WTC11 (cell line): Measurements from ENCODE around the gene PLEKHS1. TPM values are rescaled to one million over a fixed set of nuclear protein-coding genes. Genes with fewer than 3 reads are reported as not detected.
"Not testable (repeated sequence)": the region's sequence is repeated elsewhere in the genome, so short reads cannot be mapped to it uniquely, and the experiment has no call there.

Experiments used
- ATAC-seq: fragments of 200-7000 bp; cut with Tn5 transposase; 2 replicates; pipeline ENCODE4 v1.10.0; 2021; ENCODE audit warnings: mild to moderate bottlenecking, moderate library complexity
- CTCF ChIA-PET: fragments of 300-600 bp; sonication (Branson Sonifier 250); formaldehyde crosslinking; loops from one replicate; lab custom pipeline; 2021; ENCODE audit warnings: antibody characterized with exemption; lab: Charles Lee
- POLR2A ChIA-PET: fragments of 350-600 bp; sonication (Branson Sonifier 250); formaldehyde crosslinking; loops from one replicate; lab custom pipeline; 2021; ENCODE audit warnings: antibody characterized with exemption; lab: Charles Lee
- DNase-seq: peaks from one replicate; pipeline ENCODE4 v3.0.0; 2021; ENCODE audit warnings: low spot score
- H3K27ac Mint-ChIP-seq: 2 replicates; pipeline ENCODE4 v1.8.0; 2021; ENCODE audit warnings: mixed read lengths
- H3K27me3 Mint-ChIP-seq: 2 replicates; pipeline ENCODE4 v1.8.0; 2021; ENCODE audit warnings: low read depth, mild to moderate bottlenecking, moderate library complexity, mixed read lengths
- H3K36me3 Mint-ChIP-seq: 2 replicates; pipeline ENCODE4 v1.8.0; 2021; ENCODE audit warnings: mixed read lengths
- H3K4me1 Mint-ChIP-seq: 2 replicates; pipeline ENCODE4 v1.8.0; 2022; ENCODE audit warnings: mixed read lengths
- H3K4me3 Mint-ChIP-seq: 2 replicates; pipeline ENCODE4 v1.8.0; 2021; ENCODE audit warnings: mild to moderate bottlenecking, moderate library complexity, mixed read lengths
- H3K9me3 Mint-ChIP-seq: 2 replicates; pipeline ENCODE4 v1.8.0; 2021; ENCODE audit warnings: mixed read lengths
- ATF1 ChIP-seq: sonication (generic); formaldehyde crosslinking; IDR thresholded peaks from 2 replicates; pipeline ENCODE4 v1.8.1; 2023; ENCODE audit warnings: mild to moderate bottlenecking, moderate library complexity, missing genetic modification reagents
- ATF2 ChIP-seq: sonication (generic); formaldehyde crosslinking; IDR thresholded peaks from 2 replicates; pipeline ENCODE4 v1.8.1; 2022; ENCODE audit warnings: low read depth, missing genetic modification reagents, borderline replicate concordance
- CDX4 ChIP-seq: fragments of 250-450 bp; sonication (Bioruptor Pico); IDR thresholded peaks from 2 replicates; pipeline ENCODE4 v1.9.0; 2021; ENCODE audit warnings: moderate library complexity, mild to moderate bottlenecking, inconsistent platforms, borderline replicate concordance
- CTCF ChIP-seq: fragments of 200-600 bp; IDR thresholded peaks from 2 replicates; pipeline ENCODE4 v1.8.0; 2022; ENCODE audit warnings: antibody characterized with exemption
- E2F1 ChIP-seq: sonication (generic); formaldehyde crosslinking; IDR thresholded peaks from 2 replicates; pipeline ENCODE4 v1.8.0; 2022; ENCODE audit warnings: mild to moderate bottlenecking, missing genetic modification reagents
- ERG ChIP-seq: fragments of 250-450 bp; sonication (Bioruptor Pico); IDR thresholded peaks from 2 replicates; pipeline ENCODE4 v1.8.0; 2021; ENCODE audit warnings: mild to moderate bottlenecking
- FOXP4 ChIP-seq: sonication (generic); formaldehyde crosslinking; IDR thresholded peaks from 2 replicates; pipeline ENCODE4 v1.8.0; 2022; ENCODE audit warnings: mild to moderate bottlenecking, missing genetic modification reagents
- IRF2 ChIP-seq: sonication (generic); formaldehyde crosslinking; IDR thresholded peaks from 2 replicates; pipeline ENCODE4 v1.8.0; 2022; ENCODE audit warnings: low read depth, missing genetic modification reagents, borderline replicate concordance
- JAZF1 ChIP-seq: fragments of 250-450 bp; sonication (Bioruptor Pico); IDR thresholded peaks from 2 replicates; pipeline ENCODE4 v1.9.0; 2021; ENCODE audit warnings: moderate library complexity, mild to moderate bottlenecking, inconsistent platforms
- KAT7 ChIP-seq: sonication (generic); formaldehyde crosslinking; IDR thresholded peaks from 2 replicates; pipeline ENCODE4 v1.8.1; 2023; ENCODE audit warnings: missing genetic modification reagents, mild to moderate bottlenecking, borderline replicate concordance
- NR1H2 ChIP-seq: sonication (generic); formaldehyde crosslinking; IDR thresholded peaks from 2 replicates; pipeline ENCODE4 v1.9.0; 2021; ENCODE audit warnings: mild to moderate bottlenecking, moderate library complexity, missing genetic modification reagents
- NR2C2 ChIP-seq: sonication (generic); formaldehyde crosslinking; IDR thresholded peaks from 2 replicates; pipeline ENCODE4 v1.8.0; 2022; ENCODE audit warnings: mild to moderate bottlenecking, missing genetic modification reagents
- RELA ChIP-seq: sonication (generic); formaldehyde crosslinking; IDR thresholded peaks from 2 replicates; pipeline ENCODE4 v1.8.1; 2022; ENCODE audit warnings: missing genetic modification reagents, mild to moderate bottlenecking, borderline replicate concordance
- TEAD4 ChIP-seq: sonication (generic); formaldehyde crosslinking; IDR thresholded peaks from 2 replicates; pipeline ENCODE4 v1.8.0; 2022; ENCODE audit warnings: mild to moderate bottlenecking, missing genetic modification reagents
- ZBTB21 ChIP-seq: sonication (generic); formaldehyde crosslinking; IDR thresholded peaks from 2 replicates; pipeline ENCODE4 v1.8.1; 2023; ENCODE audit warnings: mild to moderate bottlenecking, missing genetic modification reagents, borderline replicate concordance
- ZBTB43 ChIP-seq: sonication (generic); formaldehyde crosslinking; IDR thresholded peaks from 2 replicates; pipeline ENCODE4 v1.8.1; 2023; ENCODE audit warnings: mild to moderate bottlenecking, missing genetic modification reagents
- ZSCAN18 ChIP-seq: fragments of 250-450 bp; sonication (Bioruptor Pico); IDR thresholded peaks from 2 replicates; pipeline ENCODE4 v2.1.2; 2022; ENCODE audit warnings: mild to moderate bottlenecking, moderate library complexity
- total RNA-seq: library from RNA; stranded (reverse); gene quantifications from 3 replicates; pipeline ENCODE4 v1.2.3, GENCODE V29; 2021

PLEKHS1 gene
- total RNA-seq, 1 experiment from 2014 or later: not detected

- no peaks in the 10 kb centered on the region for H3K36me3 Mint-ChIP-seq
- H3K9me3 Mint-ChIP-seq: no peaks in the 10 kb centered on the region
- H3K27me3 Mint-ChIP-seq: no peaks in the 10 kb centered on the region
- no peak overlapping the region for H3K27ac Mint-ChIP-seq
- no peak for ATAC-seq
- no peaks in the 10 kb centered on the region for H3K4me1 Mint-ChIP-seq
- H3K4me3 Mint-ChIP-seq: no peak overlapping the region
- ChIA-PET POLR2A (no interaction called here), CTCF (interaction anchor here (0.6 kb wide), 1 partner anchor 242 kb away, joined by 3 read pairs; no protein-coding TSS in a partner anchor)
- TF ChIP-seq RELA (CRISPR knock-in tag): no peak
- TF ChIP-seq FOXP4 (CRISPR knock-in tag): no peak
- TF ChIP-seq NR1H2: no peak
- no peak for TF ChIP-seq NR2C2 (CRISPR knock-in tag)
- TF ChIP-seq JAZF1 (CRISPR knock-in tag): no peak
- no peak for TF ChIP-seq ZBTB21 (CRISPR knock-in tag)
- no peak for TF ChIP-seq ATF1 (CRISPR knock-in tag)
- TF ChIP-seq CTCF: no peak
- TF ChIP-seq ERG (CRISPR knock-in tag): no peak
- TF ChIP-seq CDX4 (CRISPR knock-in tag): no peak
- no peak for TF ChIP-seq IRF2 (CRISPR knock-in tag)
- no peak for DNase-seq
Measured at GRCh38 chr10:113770346-113770745, 18.9 kb downstream of the PLEKHS1 start.

- H3K4me1 Mint-ChIP-seq, DNase-seq, ATAC-seq, H3K4me3 Mint-ChIP-seq, H3K27ac Mint-ChIP-seq, H3K36me3 Mint-ChIP-seq, H3K27me3 Mint-ChIP-seq, POLR2A ChIA-PET, H3K9me3 Mint-ChIP-seq: not testable (repeated sequence)
- CTCF ChIA-PET: interaction anchor here (0.6 kb wide), 1 partner anchor 241 kb away, joined by 3 read pairs; no protein-coding TSS in a partner anchor
Measured at GRCh38 chr10:113771131-113771530, 19.6 kb downstream of the PLEKHS1 start.

GRCh38 chr10:113775686-113776294 is 24.3 kb downstream of the PLEKHS1 start:
- Mint-ChIP-seq H3K9me3 (no peaks in the 10 kb centered on the region), H3K36me3 (no peaks in the 10 kb centered on the region), H3K27ac (no peak overlapping the region), H3K4me1 (peaks cover 7% of the 10 kb centered on the region; the same call in 1 of the 2 replicates), H3K4me3 (no peak overlapping the region), H3K27me3 (no peaks in the 10 kb centered on the region; the same call in 1 of the 2 replicates)
- ChIA-PET CTCF (no interaction called here), POLR2A (no interaction called here)
- DNase-seq: no peak
- ATAC-seq: peak; percentile 47; the same call in 1 of the 2 replicates
- no peak for TF ChIP-seq ATF2
- TF ChIP-seq FOXP4 (CRISPR knock-in tag): no peak
- TF ChIP-seq E2F1 (CRISPR knock-in tag): no peak
- no peak for TF ChIP-seq KAT7
- no peak for TF ChIP-seq ZBTB43 (CRISPR knock-in tag)
- no peak for TF ChIP-seq TEAD4 (CRISPR knock-in tag)
- TF ChIP-seq ZSCAN18 (CRISPR knock-in tag): no peak
